HCT116 (cell line): ENCODE measurements around the gene SLC4A11.

Experiments
- CBX3 ChIP-seq: IDR thresholded peaks from 2 replicates; pipeline ENCODE4 v1.6.1; 2012; ENCODE audit warnings: low read depth
- CEBPB ChIP-seq: IDR thresholded peaks from 2 replicates; pipeline ENCODE4 v1.6.1; 2012; ENCODE audit warnings: low read depth
- CTCF ChIP-seq, 3 experiments: fragments of 200-600 bp in 1 of 3; sonication (generic) in 1 of 3; IDR thresholded peaks in 2 of 3; conservative IDR thresholded peaks in 1 of 3; 2 replicates each; pipeline ENCODE4 v1.5.1; 2012 to 2017; ENCODE audit warnings: low read depth in 2 of 3, low read length in 2 of 3, antibody characterized with exemption in 1 of 3, borderline replicate concordance in 1 of 3, control low read depth in 1 of 3, mild to moderate bottlenecking in 1 of 3, mixed read lengths in 1 of 3, mixed run types in 1 of 3, moderate library complexity in 1 of 3; ENCODE audit not compliant: insufficient read depth in 1 of 3
- EZH2 ChIP-seq: fragments of 200-600 bp; sonication (generic); IDR thresholded peaks from 2 replicates; pipeline ENCODE4 v1.6.1; 2017; ENCODE audit warnings: antibody characterized with exemption, mixed run types
- POLR2A ChIP-seq: IDR thresholded peaks from 2 replicates; pipeline ENCODE4 v1.7.0; 2011; ENCODE audit warnings: borderline replicate concordance; ENCODE audit not compliant: insufficient read depth, insufficient read length; ENCODE audit errors: extremely low read depth
- POLR2AphosphoS5 ChIP-seq: IDR thresholded peaks from 2 replicates; pipeline ENCODE4 v1.6.1; 2011; ENCODE audit warnings: mild to moderate bottlenecking, low read depth, low read length, moderate library complexity
- REST ChIP-seq: IDR thresholded peaks from 2 replicates; pipeline ENCODE4 v1.6.1; 2012; ENCODE audit warnings: low read depth
- ZBTB33 ChIP-seq: IDR thresholded peaks from 2 replicates; pipeline ENCODE4 v1.6.1; 2011; ENCODE audit warnings: mild to moderate bottlenecking, low read length, moderate library complexity; ENCODE audit not compliant: insufficient replicate concordance; ENCODE audit errors: extremely low read depth
- ZNF274 ChIP-seq: fragments of 200-500 bp; sonication (Bioruptor generic); IDR thresholded peaks from 2 replicates; pipeline ENCODE4 v1.6.1; 2014; ENCODE audit warnings: mild to moderate bottlenecking, low read depth, low read length, inconsistent platforms

GRCh38 chr20:3238616-3239025, 369 bp downstream of the SLC4A11 start:
- TF ChIP-seq CBX3, result no peak
- TF ChIP-seq CTCF (IDR thresholded peaks at IDR 0.05 in 2 of 3, conservative IDR thresholded peaks at IDR 0.05 in 1 of 3; ENCODE audit: borderline replicate concordance in 1 of 3, insufficient read depth in 1 of 3, low read depth in 2 of 3, low read length in 2 of 3), result no peak
- TF ChIP-seq EZH2, result no peak
- no peak for TF ChIP-seq POLR2A
- no peak for TF ChIP-seq REST
- TF ChIP-seq ZNF274, result no peak
- no peak; the same call in 1 of the 2 replicates for TF ChIP-seq POLR2AphosphoS5
- TF ChIP-seq ZBTB33, result no peak
- TF ChIP-seq CEBPB, result no peak
